NT2/D1 (cell line): ENCODE measurements around the gene PCED1B.

Experiments
- SUZ12 ChIP-seq: IDR thresholded peaks from 2 replicates; pipeline ENCODE4 v1.6.1; 2011; ENCODE audit not compliant: insufficient read length, insufficient read depth; ENCODE audit errors: extremely low read depth
- YY1 ChIP-seq: IDR thresholded peaks from 2 replicates; pipeline ENCODE4 v1.6.1; 2011; ENCODE audit not compliant: insufficient read length, insufficient read depth
- ZNF274 ChIP-seq: IDR thresholded peaks from 2 replicates; pipeline ENCODE4 v1.6.1; 2011; ENCODE audit warnings: mild to moderate bottlenecking, low read depth, low read length

- TF ChIP-seq ZNF274 = no peak
- TF ChIP-seq YY1 = no peak
- TF ChIP-seq SUZ12 = no peak
Observed at GRCh38 chr12:47107446-47107845, 28.0 kb downstream of the PCED1B start.
